ENCODE results near the gene TSPAN16. TPM values are rescaled to one million over a fixed set of nuclear protein-coding genes. Genes with fewer than 3 reads are reported as not detected.

Gene TSPAN16
- total RNA-seq, 3 donors from 2014 or later: not detected

DNA sequence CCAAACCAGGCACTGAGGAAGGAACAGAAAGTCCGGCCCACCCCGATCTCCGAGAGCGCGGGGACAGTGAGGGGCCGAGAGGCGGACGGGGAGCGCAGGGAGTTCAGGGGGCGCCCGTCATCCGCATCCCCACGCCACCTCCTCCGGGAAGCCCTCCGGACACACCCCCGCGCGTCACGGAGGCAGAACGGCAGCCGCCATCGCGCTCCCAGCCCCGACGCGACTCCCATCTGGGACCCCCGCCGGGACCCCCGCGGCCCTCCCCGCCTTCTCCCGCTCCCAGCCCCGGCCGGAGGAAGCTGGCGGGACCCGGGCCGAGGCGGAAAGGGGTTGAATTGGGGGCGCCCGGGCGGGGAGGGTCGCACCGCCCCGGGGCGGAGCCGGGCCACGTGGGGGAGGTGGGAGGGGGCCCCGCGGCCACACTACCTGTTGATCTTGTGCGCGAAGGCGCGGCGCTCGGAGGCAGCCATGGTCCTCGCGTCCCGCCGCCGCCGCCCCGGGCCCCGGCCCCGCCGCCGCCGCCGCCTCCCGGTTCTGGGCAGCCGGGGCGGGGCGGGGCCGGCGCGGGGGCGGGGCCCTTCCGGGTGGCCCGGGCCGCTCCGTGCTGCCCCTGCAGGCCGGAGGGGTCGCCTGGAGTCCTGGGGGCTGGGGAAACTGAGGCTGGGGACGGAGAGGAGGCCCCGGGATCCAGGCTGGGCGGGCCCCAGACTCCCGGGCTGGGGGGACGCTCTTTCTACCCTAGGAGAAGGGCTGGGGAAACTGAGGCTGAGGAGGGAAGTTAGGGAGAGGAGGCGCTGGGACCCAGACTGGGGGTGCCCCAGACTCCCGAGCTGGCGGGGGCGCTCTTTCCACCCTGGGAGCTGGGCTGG, 33.8 kb upstream of the TSPAN16 start, which contains the start of gene DOCK6:
Gene DOCK6 (minus strand): TSS at position 554 of the 869 bp plus-strand sequence. CDS start 84 bp downstream, at position 470.
- ATAC-seq (peak; percentile 67 to 70), DNase-seq (no peak)
- Mint-ChIP-seq H3K27me3 (ENCODE audit: low read depth) (peaks cover 54% of the 10 kb centered on the region), H3K9me3 (no peaks in the 10 kb centered on the region), H3K4me3 (peak within 1 kb of the TSS; percentile 74), H3K36me3 (ENCODE audit: insufficient read depth) (no peaks in the 10 kb centered on the region), H3K4me1 (ENCODE audit: low read depth) (peaks cover 4% of the 10 kb centered on the region)

DNA sequence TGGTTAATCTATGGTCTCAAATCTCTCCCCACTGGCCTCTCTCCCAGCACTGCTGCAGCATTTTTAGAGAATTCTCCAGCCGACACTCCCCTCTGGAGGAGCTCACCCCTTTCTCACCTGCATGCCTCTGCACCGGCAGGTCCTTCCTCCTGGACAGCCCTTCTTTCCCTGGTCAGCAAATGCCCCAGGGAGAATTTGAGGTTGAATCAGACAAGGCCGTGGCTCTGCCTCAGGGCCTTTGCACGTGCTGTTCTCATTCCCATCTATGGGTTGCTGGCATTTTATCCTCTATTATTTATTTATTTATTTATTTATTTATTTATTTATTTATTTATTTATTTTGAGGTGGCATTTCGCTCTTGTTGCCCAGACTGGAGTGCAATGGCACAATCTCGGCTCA, 32.2 kb upstream of the TSPAN16 start:
- Mint-ChIP-seq H3K9me3 (no peaks in the 10 kb centered on the region), H3K4me1 (ENCODE audit: low read depth) (peaks cover 4% of the 10 kb centered on the region), H3K4me3 (no peak overlapping the region), H3K27me3 (ENCODE audit: low read depth) (peaks cover 68% of the 10 kb centered on the region), H3K36me3 (ENCODE audit: insufficient read depth) (no peaks in the 10 kb centered on the region)
- DNase-seq: no peak
- ATAC-seq: no peak

DNA sequence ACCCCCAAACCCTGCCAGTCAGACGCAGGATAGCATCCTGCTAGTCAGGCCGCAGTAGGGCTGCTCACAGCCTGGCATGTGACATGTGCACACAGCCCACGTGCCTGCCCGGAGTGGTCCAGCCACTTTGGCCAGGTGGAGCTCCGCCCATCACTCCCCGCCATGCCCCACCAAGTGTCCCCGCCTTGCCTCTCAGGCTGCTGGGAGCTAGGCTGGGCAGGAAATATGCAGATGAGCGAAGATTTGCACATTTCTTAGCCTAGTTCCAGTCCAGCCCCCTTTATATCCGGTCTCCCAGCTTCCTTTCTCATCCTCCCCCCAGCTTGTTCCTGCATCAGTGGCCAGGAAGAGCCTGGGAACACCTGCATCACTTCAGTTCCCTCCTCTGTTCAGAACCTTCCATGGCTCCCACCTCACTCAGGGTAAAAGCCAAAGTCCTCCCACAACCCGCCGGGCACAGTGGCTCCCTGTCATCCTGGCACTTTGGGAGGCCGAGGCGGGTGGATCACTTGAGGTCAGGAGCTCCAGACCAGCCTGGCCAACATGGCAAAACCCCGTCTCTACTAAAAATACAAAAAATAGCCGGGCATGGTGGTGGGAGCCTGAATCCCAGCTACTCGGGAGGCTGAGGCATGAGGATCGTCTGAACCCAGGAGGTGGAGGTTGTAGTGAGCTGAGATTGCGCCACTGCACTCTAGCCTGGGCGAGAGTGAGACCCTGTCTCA, 31.3 kb upstream of the TSPAN16 start:
- Mint-ChIP-seq H3K4me1 (ENCODE audit: low read depth) (peaks cover 4% of the 10 kb centered on the region), H3K9me3 (no peaks in the 10 kb centered on the region)

DNA sequence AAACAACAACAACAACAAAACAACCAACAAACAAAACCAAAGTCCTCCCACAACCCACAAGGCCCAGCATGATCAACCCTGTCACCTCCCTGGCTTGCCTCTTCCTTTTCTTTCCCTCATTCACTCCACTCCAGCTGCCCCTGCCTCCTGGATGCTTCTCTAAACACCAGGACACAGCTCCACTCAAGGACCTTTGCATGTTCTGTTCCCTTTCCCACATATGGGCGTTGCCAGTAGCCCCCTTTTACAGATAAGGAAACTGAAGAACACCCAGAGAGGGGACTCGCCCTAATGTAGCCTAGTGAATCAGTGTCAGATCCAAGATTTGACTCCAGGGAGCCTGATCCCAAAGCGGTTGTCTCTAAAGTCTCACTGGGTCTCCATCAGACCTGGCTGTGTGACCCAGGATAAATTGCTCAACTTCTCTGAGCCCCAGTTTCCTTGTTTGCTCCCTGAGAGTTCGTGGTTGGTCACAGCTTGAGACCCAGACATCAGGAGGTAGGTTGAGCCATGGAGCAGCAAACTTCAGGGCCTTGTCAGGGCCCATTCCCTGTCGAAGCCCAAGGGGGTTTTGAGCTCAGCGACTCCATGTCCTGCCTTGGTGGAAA, 30.7 kb upstream of the TSPAN16 start:
- Mint-ChIP-seq H3K27me3 (ENCODE audit: low read depth) (peaks cover 72% of the 10 kb centered on the region), H3K4me1 (ENCODE audit: low read depth) (peaks cover 4% of the 10 kb centered on the region), H3K36me3 (ENCODE audit: insufficient read depth) (no peaks in the 10 kb centered on the region), H3K9me3 (no peaks in the 10 kb centered on the region), H3K4me3 (peak overlapping the region; percentile 20)
- DNase-seq: no peak
- ATAC-seq: no peak

More for the DNA sequence above, 31.3 kb upstream of the TSPAN16 start:
- Mint-ChIP-seq H3K36me3 (ENCODE audit: insufficient read depth) (no peaks in the 10 kb centered on the region), H3K4me3 (no peak overlapping the region), H3K27me3 (ENCODE audit: low read depth) (peaks cover 75% of the 10 kb centered on the region)
- no peak for DNase-seq
- no peak for ATAC-seq

DNA sequence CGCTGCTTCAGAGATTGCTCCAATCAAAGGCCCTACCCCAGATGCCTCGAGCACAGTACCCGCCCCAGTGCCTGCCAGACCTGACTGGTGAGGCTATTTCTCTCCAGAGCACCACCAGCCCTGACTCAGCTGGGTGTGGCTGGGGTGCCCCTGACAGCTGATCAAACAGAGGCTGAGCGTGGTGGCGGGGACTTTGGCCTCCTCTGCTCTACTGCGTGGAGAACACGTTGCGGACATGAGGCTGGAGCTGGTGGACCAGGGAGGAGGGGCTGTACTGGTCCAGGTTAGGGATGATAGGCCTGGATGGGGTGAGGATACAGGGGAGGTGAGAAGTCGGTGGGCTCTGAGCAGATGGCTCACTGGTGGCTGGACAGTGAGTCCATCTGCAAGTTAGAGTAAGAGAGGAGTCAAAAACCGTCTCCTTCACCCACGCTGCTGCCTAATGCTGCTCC, 30.1 kb upstream of the TSPAN16 start:
- Mint-ChIP-seq H3K4me3 (no peak overlapping the region), H3K9me3 (no peaks in the 10 kb centered on the region), H3K27me3 (ENCODE audit: low read depth) (peaks cover 71% of the 10 kb centered on the region), H3K4me1 (ENCODE audit: low read depth) (peaks cover 4% of the 10 kb centered on the region), H3K36me3 (ENCODE audit: insufficient read depth) (no peaks in the 10 kb centered on the region)
- ATAC-seq (no peak), DNase-seq (no peak)

DNA sequence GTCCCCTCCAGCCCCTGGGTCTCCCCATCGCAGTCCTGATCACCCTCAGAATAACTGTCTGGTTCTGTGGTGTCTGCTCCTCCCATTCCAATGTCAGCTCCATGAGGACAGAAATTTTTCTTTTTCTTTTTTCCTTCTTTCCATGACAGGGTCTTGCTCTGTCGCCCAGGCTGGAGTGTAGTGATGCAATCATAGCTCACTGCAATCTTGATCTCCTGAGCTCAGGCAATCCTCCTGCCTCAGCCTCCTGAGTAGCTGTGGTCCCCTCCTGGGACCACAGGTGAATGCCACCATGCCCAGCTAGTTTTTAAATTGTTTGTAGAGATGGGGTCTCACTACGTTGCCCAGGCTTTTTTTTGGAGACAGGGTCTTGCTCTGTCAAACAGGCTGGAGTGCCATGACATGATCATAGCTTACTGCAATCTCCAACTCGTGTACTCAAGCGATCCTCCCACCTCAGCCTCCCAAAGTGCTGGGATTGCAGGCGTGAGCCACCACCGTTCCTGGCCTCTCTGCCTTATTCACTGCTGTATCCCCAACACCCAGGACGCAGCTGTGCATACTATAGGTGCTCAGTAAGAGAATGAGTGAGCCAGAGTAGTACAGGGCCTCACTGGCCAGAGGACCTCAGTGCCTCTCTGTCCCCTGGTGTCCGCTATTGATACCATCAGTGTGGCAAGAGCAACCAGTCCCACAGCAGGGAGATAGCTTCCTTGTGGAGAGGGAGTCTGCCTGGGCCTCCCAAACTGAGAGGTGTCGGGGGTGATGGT, 28.5 kb upstream of the TSPAN16 start:
- H3K4me1 Mint-ChIP-seq (ENCODE audit: low read depth): peaks cover 4% of the 10 kb centered on the region
- H3K36me3 Mint-ChIP-seq (ENCODE audit: insufficient read depth): no peaks in the 10 kb centered on the region
- H3K4me3 Mint-ChIP-seq: no peak overlapping the region
- peaks cover 69% of the 10 kb centered on the region for H3K27me3 Mint-ChIP-seq (ENCODE audit: low read depth)
- H3K9me3 Mint-ChIP-seq: no peaks in the 10 kb centered on the region
- DNase-seq (no peak), ATAC-seq (no peak)

DNA sequence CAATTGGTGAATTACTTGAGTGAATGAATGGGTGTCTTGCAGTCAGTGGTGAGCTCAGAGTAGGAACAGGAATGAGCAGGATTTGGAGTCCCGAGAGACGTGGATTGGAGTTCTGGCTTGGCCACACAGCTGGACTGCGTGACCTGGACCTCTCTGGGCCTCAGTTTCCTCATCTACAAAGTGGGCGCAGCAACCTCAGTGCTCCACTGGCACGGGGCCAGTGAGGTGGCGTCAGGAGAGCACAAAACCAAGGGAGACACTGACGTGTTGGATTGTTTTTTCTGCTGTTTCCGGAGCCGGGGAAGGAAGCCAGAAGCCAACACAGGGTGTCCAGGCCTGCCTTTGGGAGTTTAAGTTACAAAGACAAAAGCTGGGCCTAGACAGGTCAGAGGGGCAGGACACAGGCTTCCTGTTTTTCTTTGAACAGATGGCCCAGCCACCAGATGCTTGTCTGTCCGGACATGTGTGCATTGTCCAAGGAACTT, 27.1 kb upstream of the TSPAN16 start:
- Mint-ChIP-seq H3K27me3 (ENCODE audit: low read depth) (peaks cover 62% of the 10 kb centered on the region), H3K9me3 (no peaks in the 10 kb centered on the region), H3K4me1 (ENCODE audit: low read depth) (no peaks in the 10 kb centered on the region), H3K36me3 (ENCODE audit: insufficient read depth) (no peaks in the 10 kb centered on the region), H3K4me3 (no peak overlapping the region)
- DNase-seq (no peak), ATAC-seq (no peak)

DNA sequence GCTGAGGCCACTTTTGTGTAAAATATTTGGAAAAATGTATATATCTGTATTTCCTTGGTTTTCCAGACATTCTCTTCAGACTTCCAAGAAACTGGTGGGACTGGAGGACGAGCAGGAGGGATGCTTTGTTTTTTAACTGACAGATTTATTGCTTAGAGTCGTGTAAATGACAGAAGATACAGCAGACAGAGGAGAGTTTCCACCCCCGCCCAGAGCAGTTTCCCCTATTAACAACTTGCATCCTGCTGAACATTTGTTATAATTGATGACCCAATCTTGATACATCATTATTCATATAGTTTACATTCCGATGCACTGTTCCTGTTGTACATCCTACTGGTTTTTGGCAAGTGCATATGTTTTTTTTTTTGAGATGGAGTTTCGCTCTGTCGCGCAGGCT, 26.6 kb upstream of the TSPAN16 start:
- Mint-ChIP-seq H3K4me1 (ENCODE audit: low read depth) (no peaks in the 10 kb centered on the region), H3K27me3 (ENCODE audit: low read depth) (peaks cover 60% of the 10 kb centered on the region), H3K36me3 (ENCODE audit: insufficient read depth) (no peaks in the 10 kb centered on the region), H3K4me3 (no peak overlapping the region), H3K9me3 (no peaks in the 10 kb centered on the region)
- ATAC-seq (no peak), DNase-seq (no peak)

DNA sequence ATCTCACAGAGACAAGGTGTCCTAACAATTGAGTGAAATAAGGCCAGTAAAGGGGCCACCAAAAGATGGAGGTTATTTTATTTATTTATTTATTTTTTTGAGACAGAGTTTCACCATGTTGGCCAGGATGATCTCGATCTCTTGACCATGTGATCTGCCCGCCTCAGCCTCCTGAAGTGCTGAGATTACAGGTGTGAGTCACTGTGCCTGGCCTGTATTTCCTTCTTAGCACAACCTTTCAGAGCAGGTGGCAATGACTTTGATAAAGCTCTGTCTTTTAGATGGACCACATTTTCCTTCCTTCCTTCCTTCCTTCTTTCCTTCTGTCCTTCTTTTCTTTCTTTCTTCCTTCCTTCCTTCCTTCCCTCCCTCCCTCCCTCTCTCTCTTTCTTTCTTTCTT, 22.7 kb upstream of the TSPAN16 start:
- Mint-ChIP-seq H3K27me3 (ENCODE audit: low read depth) (peaks cover 51% of the 10 kb centered on the region), H3K4me3 (no peak overlapping the region), H3K36me3 (ENCODE audit: insufficient read depth) (no peaks in the 10 kb centered on the region), H3K9me3 (no peaks in the 10 kb centered on the region), H3K4me1 (ENCODE audit: low read depth) (no peaks in the 10 kb centered on the region)
- no peak for ATAC-seq
- no peak for DNase-seq

DNA sequence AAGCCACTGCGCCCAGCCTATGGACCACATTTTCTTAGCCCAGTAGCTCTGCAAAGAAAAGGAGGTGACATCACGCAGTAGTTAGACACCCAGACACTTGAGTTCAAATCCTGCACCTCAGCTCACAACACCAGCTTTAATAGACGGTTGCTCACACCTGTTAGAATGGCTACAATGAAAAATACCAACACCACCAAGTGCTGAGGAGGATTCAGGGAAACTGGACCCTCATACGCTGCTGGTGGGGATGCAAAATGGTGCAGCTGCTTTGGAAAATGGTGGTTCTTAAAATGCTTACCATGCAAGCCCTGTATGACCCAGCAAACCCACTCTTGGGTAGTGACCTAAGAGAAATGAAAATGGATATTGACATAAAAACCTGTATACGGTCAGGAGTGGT, 22.0 kb upstream of the TSPAN16 start:
- no peaks in the 10 kb centered on the region for H3K36me3 Mint-ChIP-seq (ENCODE audit: insufficient read depth)
- H3K27me3 Mint-ChIP-seq (ENCODE audit: low read depth): peaks cover 46% of the 10 kb centered on the region
- no peak overlapping the region for H3K4me3 Mint-ChIP-seq
- no peaks in the 10 kb centered on the region for H3K9me3 Mint-ChIP-seq
- ATAC-seq: no peak
- no peak for DNase-seq
- no peaks in the 10 kb centered on the region for H3K4me1 Mint-ChIP-seq (ENCODE audit: low read depth)

DNA sequence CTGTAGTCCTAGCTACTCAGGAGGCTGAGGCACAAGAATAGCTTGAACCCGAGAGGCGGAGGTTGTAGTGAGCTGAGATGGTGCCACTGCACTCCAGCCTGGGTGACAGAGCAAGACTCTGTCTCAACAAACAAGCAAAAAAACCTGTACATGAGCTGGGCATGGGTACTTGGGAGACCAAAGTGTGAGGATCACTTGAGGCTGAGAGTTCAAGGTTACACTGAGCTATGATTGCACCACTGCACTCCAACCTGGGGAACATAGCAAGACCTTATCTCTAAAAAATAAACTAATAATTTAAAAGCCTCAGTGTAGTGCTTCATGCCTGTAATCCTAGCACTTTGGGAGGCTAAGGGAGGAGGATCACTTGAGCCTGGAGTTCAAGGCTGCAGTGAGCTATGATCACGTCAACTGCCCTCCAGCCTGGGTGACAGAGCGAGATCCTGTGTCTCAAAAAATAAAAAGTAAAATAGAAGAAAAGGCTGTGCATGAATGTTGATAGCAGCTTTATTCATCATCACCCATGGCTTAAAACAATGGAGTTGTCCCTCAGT, 21.4 kb upstream of the TSPAN16 start:
- ATAC-seq (no peak), DNase-seq (no peak)
- Mint-ChIP-seq H3K27me3 (ENCODE audit: low read depth) (peaks cover 41% of the 10 kb centered on the region), H3K4me3 (no peak overlapping the region), H3K9me3 (no peaks in the 10 kb centered on the region), H3K36me3 (ENCODE audit: insufficient read depth) (no peaks in the 10 kb centered on the region), H3K4me1 (ENCODE audit: low read depth) (peaks cover 4% of the 10 kb centered on the region)

DNA sequence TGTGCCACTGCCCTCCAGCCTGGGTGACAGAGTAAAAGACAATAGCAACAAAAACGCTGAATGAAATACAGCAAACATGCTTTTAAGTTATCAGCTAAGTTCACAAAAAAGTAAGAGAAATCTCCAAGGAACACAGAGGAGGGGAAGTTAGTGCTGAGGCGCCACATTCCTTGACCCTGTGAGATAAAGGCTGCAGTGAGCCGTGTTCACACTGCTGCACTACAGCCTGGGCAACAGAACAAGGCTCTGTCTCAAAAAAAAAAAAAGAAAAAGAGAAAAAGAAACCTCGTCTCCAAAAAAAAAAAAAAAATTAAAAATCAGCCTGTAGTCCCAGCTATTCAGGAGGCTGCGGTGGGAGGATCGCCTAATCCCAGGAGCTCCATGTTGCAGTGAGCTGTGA, 17.3 kb upstream of the TSPAN16 start:
- Mint-ChIP-seq H3K4me1 (ENCODE audit: low read depth) (peaks cover 11% of the 10 kb centered on the region), H3K36me3 (ENCODE audit: insufficient read depth) (no peaks in the 10 kb centered on the region), H3K9me3 (no peaks in the 10 kb centered on the region), H3K27me3 (ENCODE audit: low read depth) (peaks cover 46% of the 10 kb centered on the region), H3K4me3 (no peak overlapping the region)
- no peak for DNase-seq
- ATAC-seq: no peak

DNA sequence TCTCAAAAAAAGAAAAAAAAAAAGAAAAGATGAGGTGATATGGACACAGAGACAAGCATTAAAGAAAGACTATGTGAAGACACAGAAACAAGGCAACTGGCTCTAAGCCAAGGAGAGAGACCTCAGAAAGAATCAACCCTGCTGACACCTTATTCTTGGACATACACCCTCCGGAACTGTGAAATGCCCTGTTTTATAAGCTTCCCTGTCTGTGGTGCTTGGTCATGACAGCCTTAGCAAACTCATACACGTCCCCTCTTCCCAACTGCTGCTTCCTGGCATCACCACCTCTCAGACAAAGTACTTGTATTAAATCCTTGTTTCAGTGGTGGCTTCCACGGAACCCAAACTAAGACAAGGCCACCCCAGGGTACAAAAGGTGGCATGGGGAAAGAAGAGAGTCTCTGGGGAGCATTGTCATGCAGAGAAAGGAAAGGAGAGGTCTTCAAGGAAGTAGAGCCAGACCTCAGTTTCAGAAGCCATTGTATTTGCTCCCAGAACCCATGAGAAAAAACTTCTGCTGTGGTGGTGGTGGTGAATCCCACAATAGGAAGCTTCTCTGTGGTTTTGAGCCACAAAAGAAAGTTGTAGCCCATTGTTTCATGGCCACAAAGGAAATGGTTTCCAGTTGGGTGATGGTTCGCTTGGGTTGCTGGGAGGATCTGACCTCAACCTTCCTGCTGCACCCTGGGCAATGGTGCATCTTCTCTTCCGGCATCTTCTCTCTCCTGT, 16.3 kb upstream of the TSPAN16 start:
- Mint-ChIP-seq H3K27me3 (ENCODE audit: low read depth) (peaks cover 40% of the 10 kb centered on the region), H3K9me3 (no peaks in the 10 kb centered on the region), H3K4me1 (ENCODE audit: low read depth) (peaks cover 11% of the 10 kb centered on the region), H3K4me3 (no peak overlapping the region), H3K36me3 (ENCODE audit: insufficient read depth) (no peaks in the 10 kb centered on the region)
- DNase-seq: no peak
- peak; percentile 46 to 50 for ATAC-seq

Measured in activated T-cell treated with anti-CD3 and anti-CD28 coated beads, Interleukin-2, amount 50 U/mL, for 4 hours (primary cell).